NOMO-1 (cell line): ENCODE measurements around the gene RALGAPA1.

ENCODE experiments used
- DNase-seq, 2 experiments: peaks; one replicate each; lab custom pipeline; 2025; ENCODE audit not compliant: unreplicated experiment in 2 of 2; lab: John Stamatoyannopoulos, UW

Gene RALGAPA1

DNA sequence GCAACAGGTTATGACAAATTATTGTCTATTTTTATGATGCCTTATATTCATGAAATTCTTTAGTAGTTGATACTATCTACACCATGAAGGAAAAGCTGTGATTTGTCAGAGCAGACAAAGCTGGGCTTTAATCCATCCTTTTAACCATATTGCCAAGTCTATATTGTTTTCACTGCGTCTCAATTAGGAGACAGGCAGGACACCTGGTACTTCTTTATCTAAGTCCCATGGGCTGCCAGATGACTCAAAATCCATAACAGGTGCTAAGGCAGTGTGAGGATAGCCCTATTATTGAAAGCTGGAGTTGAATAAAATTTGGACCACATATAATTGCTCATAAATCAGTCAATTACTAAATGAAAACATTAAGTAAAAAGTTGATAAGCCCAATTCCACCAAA lies 252.5 kb downstream of the RALGAPA1 start:
- no peak for DNase-seq

DNA sequence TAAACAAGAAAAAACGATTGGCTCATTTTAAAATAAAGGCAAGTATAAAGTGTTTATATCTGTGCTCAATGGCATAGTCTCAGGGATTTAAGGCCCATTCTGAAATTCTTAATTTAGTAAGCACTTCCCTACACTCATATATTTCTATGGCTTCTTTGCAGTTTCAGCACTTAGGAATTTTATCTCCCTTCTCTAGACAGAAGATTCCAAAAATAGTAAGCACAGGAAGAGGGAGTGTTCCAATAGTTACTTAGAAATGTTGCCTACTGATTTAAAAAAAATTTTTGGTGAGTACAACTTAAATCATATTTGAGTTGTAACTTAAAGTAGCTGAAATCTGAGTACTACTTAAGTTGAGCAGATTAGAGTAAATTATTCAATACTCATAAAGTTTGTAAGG lies 255.3 kb downstream of the RALGAPA1 start:
- no peak for DNase-seq

DNA sequence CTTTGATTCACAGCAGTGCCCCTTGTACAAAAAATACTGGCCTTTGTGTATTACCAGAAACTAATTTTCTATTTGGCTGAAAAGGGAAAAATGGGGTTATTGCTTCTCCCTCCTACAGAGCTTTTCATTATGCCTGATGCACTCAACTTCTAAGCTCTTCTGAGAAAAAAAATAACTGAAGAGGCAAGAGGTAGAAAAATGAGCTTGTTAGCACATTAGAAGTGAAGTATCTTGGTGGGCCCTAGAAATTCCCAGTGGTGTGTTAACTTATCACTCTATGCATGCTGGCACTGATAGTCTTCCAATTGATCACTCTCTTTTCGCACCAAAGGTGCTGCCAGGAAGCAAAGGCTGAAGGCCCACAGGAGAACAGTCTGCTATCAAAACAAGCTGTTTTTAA lies 258.0 kb downstream of the RALGAPA1 start:
- DNase-seq: no peak

DNA sequence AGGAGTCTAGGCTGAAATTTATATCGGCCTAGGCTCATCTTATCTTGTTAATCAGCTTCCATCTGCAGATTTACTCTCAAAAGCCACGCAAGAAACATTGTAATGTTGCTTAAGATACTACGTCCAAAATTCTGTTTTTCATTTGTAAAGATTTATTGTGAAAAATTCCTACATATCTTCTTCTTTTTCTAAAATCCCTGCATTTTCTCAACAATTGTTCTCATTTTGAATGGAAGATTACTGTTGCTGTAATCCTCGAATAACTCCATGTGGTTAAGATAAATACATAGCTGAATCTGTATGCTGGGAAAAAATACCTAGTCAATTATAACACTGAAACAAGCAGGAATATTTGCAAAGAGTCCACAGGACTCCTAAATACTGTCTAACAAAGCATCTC lies 259.5 kb downstream of the RALGAPA1 start:
- no peak for DNase-seq

DNA sequence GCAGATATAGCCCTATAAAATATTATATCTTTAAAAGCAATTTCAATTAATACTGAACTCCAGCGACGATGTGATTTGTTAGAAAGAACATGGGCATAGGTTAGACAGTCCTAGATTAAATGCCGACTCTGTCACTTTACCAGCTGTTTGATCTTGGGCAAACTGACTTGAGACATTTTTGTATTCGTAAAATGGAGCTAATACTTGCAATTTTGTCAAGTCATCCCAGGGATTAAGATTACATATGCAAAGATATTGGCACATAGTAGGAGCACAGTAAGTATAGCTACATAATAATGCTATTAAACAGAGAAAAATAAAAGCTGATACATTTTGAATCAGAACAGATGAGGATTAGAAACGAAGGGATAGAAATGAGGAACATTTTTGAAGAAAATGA lies 266.1 kb downstream of the RALGAPA1 start:
- DNase-seq: no peak

DNA sequence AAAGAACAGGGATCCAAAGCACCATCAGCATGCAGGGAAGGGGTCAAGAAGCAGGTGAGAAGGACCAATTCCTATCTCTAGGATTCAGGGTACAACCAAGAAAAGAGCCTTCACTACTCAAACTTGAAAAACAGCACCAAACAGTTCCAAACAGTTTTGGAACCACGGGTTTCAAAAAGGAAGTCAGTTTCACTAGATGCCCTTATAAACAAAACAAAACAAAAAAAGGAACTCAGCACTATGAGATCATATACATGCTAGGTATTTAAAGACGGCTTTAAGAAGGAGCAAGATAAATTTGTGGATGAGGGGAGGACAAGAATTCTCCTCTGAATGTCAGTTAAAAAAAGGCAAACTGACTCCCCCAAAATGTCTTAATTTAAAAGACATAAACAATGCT lies 269.1 kb downstream of the RALGAPA1 start:
- DNase-seq: no peak

DNA sequence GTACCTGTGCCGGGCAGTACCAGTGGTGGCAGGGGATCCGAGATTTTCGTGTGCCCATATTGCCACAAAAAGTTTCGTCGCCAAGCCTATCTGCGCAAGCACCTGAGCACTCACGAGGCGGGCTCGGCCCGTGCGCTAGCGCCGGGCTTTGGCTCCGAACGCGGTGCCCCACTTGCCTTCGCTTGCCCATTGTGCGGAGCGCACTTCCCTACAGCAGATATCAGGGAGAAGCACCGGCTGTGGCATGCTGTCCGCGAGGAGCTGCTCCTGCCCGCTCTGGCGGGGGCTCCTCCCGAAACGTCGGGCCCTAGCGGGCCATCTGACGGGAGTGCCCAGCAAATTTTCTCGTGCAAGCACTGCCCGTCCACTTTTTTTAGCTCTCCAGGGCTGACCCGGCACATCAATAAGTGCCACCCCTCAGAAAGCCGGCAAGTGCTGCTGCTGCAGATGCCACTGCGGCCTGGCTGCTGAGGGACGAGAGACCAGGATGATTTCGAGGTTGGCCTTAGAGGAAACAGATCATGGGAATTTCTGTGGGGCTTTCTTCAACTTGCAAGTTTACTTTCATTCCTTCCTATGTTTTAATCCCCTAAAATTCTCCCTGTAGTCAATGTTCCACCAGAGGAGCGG lies 273.5 kb downstream of the RALGAPA1 start:
- no peak for DNase-seq

DNA sequence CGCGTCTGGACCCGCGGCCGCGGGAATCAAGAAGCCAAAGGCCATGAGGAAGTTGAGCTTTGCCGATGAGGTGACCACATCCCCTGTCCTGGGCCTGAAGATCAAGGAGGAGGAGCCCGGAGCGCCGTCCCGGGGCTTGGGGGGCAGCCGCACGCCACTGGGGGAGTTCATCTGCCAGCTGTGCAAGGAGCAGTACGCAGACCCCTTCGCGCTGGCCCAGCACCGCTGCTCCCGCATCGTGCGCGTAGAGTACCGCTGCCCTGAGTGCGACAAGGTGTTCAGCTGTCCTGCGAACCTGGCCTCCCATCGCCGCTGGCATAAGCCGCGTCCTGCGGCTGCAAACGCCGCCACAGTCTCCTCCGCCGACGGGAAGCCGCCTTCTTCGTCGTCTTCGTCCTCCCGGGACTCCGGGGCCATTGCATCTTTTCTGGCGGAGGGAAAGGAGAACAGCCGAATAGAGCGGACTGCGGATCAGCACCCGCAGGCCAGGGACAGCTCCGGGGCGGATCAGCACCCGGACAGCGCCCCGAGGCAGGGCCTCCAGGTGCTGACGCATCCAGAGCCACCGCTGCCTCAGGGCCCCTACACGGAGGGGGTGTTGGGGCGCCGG lies 274.1 kb downstream of the RALGAPA1 start:
- DNase-seq: peak; percentile 55 to 57

DNA sequence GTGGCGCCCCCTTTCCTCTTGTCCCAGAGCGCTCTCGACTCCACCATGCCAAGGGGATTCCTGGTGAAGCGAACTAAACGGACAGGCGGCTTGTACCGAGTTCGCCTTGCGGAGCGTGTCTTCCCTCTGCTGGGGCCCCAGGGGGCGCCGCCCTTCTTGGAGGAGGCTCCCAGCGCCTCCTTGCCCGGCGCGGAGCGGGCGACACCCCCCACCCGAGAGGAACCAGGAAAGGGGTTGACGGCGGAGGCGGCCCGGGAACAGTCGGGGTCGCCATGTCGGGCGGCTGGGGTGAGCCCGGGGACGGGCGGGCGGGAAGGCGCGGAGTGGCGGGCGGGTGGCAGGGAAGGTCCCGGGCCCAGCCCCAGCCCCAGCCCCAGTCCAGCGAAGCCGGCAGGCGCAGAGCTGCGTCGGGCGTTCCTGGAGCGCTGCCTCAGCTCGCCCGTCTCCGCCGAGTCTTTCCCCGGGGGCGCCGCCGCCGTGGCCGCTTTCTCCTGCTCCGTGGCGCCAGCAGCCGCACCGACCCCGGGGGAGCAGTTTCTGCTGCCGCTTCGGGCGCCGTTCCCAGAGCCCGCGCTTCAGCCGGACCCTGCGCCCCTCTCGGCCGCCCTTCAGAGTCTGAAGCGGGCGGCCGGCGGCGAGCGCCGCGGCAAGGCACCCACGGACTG lies 274.8 kb downstream of the RALGAPA1 start:
- no peak for DNase-seq

DNA sequence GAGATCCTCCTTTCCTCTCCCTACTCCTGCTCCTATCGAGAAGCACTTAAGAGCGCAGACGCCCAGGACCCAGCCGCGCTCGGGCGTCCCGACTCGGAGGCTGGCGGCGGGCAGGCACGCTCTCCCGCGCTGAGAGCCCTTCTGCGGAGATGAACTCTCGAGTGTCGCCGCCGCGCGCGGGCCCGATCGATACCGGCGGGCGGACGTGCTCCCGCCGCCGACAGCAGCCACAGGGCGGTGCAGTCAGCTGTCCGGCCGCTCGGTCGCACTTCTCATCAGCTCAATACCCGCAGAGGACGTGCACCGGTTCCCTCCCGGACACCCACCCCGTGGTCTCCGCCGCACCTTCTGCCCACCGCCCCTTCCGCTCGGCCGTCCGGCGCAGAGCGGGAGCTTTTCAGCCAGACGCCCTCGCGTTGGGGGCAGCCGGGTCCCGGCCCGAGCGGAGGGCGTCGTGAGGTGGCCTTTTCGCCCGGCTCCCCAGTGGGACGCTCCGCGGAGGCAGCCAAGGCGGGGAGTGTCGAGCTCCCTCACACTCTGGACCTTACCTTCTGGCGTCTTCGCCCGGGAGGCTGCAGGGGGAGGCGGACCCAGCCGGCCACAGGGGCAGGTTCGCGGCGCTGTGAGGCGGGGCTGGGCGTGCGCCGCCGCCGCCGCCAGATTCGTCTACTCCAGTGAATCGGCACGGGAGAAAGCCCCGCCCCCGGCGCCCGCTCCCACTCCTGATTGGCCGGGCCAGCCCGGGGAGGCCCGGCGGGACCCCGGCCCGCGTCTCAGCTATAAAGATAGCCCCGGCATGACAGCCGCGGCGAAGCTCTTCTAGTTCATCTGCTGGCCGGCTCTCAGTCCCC lies 275.5 kb downstream of the RALGAPA1 start, which contains the start of gene INSM2:
Gene INSM2, plus strand, starts transcription at position 808 of the 851 bp plus-strand sequence. CDS start 89 bp downstream, outside the sequence.
- peak in 1 of 2 experiments; percentile 8 for DNase-seq

DNA sequence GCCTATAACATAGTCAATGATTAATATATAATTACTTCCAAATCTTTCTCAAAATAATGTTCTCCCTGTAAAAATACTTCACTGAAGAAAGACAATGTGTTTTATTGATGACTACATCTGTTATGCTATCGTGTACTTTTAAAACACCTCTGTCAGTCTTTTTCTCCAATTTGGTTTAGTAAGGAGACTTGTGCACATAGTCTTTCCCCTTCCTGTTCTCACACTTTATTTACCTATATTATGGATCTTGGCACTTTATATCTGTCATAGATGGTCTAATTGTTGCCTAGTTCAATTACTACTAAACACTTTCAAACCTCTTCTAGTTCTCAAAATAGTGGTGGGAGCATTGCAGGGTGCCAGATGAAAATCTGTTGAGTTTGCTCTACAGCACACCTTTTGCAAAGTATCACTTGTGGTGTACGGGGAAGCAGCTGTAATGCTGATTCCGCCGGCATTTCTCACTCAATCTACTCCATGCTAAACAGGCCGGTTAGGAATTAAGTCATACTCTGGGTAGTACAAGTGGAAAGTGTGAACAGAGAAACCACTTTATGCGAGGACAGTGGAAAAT lies 276.2 kb downstream of the RALGAPA1 start:
- DNase-seq: no peak

DNA sequence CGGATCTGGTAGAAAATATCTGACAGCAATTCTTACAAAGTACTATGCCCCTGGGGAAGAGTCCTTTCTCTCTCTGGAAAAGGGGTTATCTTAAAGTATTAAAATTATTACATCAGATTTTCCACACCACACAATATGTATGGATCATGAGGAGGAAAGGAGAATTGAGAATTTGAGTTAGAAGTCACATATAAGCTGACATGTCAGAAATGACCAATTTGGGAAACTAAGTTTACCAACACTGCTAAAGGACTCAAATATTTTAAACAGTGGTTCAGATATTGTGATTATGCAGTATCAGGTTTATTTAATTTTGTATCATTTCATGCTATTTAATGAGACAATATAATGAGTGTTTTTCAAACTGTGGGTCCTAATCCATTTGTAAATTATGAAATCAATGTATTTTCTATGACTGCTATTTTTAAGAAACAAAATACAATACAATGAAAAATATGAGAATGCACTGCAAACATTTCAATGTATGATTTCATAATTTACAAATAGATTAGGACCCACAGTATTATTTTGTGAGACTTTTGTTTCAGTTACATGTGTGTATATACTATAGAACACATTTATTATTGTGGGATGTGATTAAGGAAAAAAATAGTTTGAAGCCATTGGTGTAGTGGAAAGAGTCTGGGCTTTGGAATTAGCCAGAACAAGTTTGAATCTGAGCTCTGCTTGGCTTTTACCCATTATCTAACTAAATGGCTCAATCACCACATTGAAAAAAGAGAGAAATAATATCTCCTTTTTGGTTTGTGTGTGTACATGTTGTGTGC lies 276.9 kb downstream of the RALGAPA1 start:
- no peak for DNase-seq

DNA sequence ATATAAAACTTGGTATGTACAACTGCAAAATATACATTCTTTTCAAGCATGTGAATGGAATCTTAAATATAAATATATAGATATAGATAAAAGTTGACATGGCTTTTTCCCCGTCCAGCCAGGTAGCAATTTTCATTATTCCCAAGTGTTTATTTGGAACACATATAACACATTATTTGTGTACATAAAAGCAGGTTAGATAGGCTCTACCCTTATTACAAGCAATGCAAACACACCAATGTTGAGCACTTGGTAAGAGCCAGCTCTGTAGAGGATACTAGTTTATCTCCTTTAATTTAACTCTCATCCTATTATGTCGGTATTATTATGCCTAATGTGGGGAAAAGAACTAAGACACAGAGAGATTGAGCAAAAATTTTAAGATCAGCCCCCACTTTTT lies 282.1 kb downstream of the RALGAPA1 start:
- no peak for DNase-seq

DNA sequence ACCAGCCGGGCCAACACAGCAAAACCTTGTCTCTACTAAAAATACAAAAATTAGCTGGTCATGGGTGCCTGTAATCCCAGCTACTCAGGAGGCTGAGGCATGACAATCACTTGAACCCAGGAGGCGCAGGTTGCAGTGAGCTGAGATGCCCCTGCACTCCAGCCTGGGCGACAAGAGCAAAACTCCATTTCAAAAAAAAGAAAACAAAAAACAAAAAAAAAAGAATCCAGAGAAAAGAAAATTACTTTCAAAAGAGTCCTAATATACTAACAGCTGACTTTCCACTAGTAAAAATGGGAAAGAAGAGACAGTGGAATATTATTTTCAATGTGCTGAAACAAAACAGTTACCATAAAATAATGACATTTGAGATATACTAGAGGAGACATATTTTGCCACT lies 283.4 kb downstream of the RALGAPA1 start:
- no peak for DNase-seq

DNA sequence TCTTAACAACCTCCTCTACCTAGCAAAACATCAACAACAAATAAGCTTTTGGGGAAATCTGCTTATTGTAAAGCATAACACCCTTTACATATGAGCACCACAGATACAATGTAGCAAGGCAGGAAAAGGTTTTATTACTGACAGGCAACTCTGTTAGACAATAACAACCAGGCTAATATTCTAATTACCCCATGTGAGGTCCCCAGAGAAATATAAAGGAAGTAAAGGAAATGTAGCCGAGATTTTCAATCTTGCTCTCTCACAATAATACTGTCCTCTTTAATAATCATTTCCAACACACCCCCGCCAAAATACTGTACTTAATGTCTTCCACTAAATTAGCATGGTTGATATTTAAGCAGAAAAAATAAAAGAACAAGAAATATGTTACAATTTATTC lies 289.1 kb downstream of the RALGAPA1 start:
- no peak for DNase-seq

DNA sequence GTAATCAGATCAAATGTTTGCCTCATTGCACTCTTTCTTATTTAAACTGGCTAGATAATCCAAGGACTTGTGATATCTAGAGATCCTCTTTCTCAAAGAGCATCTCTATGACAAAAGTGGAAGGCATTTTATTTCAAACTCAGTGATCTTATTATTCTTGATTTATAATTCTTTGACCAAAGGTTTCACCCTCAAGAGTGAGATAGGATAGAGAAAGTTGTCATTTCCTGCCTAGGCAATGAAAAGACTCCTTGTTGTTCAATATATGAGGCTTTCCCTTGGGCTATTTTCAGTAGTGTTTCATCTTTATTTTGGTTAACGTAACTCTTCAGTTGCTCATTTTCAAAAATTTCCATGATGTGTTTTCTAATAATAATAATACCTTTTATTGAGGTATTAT lies 293.2 kb downstream of the RALGAPA1 start:
- no peak for DNase-seq

DNA sequence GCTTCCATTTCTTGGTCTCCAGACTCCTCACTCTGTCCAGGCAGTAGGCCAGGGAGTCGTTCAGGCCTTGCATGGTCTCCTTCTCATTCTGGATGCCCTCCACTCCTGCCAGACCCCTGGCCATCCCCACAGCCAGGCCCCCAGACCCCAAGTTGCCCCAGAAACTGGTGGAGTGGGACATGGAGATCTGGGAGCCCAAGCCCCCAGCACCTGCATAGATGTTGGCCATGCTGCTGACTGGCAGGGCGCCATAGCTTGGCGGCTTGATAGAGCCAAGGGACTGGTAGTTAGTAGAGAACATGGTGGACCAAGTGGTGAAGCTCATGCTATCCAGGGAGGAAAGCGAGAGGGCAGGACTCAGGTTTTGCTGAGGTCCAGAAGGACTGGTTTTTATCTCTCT lies 296.3 kb downstream of the RALGAPA1 start:
- DNase-seq: no peak

DNA sequence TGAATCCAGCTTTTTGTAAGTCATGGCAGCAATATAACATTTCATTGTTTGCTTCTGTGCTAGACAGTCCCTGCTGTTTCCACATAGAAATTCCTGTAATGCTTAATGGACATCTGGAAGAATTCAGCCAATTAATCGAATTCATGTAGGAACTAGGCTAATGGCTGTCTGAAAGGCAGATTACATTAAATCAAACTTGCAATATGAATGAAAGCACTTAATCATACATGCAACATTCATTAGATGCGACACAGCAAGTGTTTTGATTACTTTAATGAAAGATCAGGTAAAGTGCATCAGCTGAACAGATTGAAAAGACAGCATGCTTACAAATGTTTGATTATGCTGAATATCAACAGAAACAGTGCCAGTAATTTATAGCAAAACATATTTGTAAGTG lies 299.2 kb downstream of the RALGAPA1 start:
- DNase-seq: no peak

DNA sequence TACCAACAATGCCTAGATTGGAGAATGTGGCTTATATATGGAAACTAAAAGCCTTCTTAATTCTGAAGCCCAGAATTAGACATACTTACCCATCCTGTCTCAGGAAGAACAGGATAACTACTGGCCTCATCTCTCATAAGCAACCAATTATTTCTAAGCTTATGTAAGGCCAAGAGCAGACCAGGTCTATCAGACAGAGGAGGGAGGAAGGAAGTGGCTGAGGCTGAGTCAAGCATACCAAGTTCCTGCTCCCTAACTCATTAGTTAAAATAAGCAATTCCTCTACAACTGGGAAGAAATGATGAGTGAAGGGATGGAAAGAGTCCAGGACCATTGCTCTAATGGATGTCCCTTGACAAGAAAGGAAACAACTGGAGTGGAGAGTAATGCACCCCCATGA lies 302.2 kb downstream of the RALGAPA1 start:
- no peak for DNase-seq

DNA sequence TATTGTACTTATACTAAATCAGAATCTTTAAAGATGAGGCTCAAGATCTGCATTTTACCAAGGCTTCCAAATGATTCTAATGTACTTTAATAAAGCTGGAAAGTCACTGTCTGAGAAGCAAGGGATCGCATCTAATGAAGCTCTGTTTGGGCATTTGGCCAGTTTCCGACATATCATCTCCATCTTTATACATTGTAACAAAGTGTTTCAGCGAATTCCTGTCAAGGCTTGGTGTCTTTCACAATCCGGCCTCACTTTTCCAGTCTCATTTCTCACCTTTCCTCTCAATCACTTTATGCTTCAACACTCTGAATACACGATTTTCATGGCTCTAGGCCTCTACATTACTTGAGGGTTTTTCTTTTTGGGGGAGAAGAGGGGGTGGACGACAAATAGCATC lies 302.6 kb downstream of the RALGAPA1 start:
- no peak for DNase-seq
